ENCODE measurements around the gene ITGB7.
A peak's percentile ranks its signal among the peaks of the same experiment; 100 is the strongest.
"Not testable (repeated sequence)": the region's sequence is repeated elsewhere in the genome, so short reads cannot be mapped to it uniquely, and the experiment has no call there.

The ITGB7 gene

DNA sequence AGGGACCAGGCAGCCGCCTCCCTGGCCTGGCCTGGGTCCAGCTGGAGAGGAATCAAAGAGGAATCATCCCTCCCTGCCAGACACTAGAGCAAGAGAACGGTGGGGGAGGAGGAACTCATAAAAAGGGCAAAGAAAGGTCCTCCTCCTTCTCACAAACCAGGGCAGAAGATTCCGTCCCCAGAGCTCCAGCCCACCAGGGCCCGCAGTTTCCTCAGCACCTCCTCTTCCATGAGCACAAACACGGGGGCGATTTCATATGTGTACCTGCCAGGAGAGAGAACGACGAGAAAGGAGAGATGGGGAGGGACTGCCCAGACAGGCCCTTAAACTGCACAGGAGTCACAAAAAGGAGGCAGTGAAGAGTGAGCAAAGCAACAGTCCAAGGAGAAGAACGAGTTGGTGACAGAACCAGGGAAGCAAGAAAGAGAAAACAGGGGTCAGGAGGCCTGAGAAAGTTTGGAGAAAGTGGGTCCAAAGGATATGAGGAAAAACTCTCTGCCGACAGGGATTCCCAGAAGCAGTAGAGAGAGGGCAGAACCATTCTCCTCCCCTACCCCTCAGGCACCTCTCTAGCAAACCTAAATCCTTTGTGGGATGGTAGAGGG, 35.2 kb downstream of the ITGB7 start:
- peaks cover 62% of the 10 kb centered on the region for H3K36me3 ChIP-seq (ENCODE audit: control insufficient read depth, insufficient read depth, low read length, severe bottlenecking)
- DNase-seq (ENCODE audit: low read depth): no peak
- H3K27me3 ChIP-seq (replicated peaks; ENCODE audit: control insufficient read depth, insufficient read depth, low read length): no peaks in the 10 kb centered on the region
- peak overlapping the region; percentile 22 for H3K9ac ChIP-seq (ENCODE audit: low read length)
- H3K9me3 ChIP-seq (ENCODE audit: control insufficient read depth, low read length): no peaks in the 10 kb centered on the region
- peaks cover 40% of the 10 kb centered on the region for H3K4me1 ChIP-seq (ENCODE audit: control insufficient read depth, insufficient read depth, low read length)
- H3K4me3 ChIP-seq (ENCODE audit: low read length): no peak overlapping the region

DNA sequence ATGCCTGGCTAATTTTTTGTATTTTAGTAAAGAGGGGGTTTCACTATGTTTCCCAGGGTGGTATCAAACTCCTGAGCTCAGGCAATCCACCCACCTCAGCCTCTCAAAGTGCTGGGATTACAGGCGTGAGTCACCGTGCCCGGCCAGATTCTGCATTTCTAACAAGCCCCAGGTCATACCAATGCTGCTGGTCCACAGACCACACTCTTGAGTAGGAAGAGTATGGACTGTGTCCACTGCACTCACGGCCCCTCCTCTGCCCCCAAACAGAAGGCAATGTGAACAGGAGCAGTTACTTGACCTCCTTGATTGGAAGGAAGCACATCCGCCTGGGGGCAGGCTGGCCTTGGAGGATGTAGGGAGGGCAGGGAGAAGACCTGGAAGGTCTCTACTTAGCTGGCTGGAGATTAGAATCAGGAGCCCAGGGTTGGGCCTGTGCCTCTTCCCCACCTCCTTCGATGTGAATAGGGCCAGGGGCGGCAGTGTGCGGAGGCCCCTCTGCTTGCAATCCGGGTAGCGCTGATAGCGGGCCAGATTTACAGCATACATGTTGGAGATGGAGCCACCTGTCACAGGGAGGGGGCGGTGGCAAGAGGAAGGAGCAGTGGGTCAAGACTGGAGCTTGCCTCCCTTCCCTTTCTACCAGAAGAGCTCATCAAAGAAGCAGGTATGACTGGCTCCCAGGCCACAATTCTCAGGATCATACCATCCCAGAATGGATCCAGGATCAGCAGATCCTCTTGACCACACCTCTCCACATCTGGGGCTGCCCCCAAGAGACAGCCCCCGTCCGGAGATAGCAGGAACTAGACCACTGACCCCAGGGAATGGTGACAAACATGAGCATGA, 36.0 kb downstream of the ITGB7 start:
- H3K36me3 ChIP-seq (ENCODE audit: control insufficient read depth, insufficient read depth, low read length, severe bottlenecking): peaks cover 68% of the 10 kb centered on the region
- no peaks in the 10 kb centered on the region for H3K27me3 ChIP-seq (replicated peaks; ENCODE audit: control insufficient read depth, insufficient read depth, low read length)
- no peaks in the 10 kb centered on the region for H3K9me3 ChIP-seq (ENCODE audit: control insufficient read depth, low read length)
- no peak overlapping the region for H3K4me3 ChIP-seq (ENCODE audit: low read length)
- H3K9ac ChIP-seq (ENCODE audit: low read length): no peak overlapping the region
- no peak for DNase-seq (ENCODE audit: low read depth)
- peaks cover 40% of the 10 kb centered on the region for H3K4me1 ChIP-seq (ENCODE audit: control insufficient read depth, insufficient read depth, low read length)

DNA sequence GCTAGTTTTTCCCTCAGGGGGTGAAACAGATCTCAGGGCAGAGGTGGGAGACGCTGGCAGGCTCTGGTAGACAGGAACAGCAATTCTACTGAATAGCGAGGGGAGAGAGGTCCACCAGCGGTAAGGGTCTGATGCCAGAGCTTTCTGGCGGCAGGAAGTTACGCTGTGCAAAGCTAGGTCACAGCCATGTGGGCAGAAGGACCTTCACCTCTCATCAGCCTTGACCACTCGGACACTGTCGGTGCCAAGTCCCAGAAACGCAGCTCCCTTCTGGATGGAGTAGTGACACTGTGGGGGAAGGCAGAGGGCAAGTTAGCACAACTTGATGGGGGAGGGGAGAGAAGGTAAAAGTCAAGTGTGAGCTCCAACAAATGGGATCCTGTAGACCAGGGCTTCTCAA, 36.8 kb downstream of the ITGB7 start:
- Histone ChIP-seq H3K9me3 (ENCODE audit: control insufficient read depth, low read length) (no peaks in the 10 kb centered on the region), H3K27me3 (replicated peaks; ENCODE audit: control insufficient read depth, insufficient read depth, low read length) (no peaks in the 10 kb centered on the region), H3K9ac (ENCODE audit: low read length) (no peak overlapping the region), H3K4me3 (ENCODE audit: low read length) (no peak overlapping the region), H3K36me3 (ENCODE audit: control insufficient read depth, insufficient read depth, low read length, severe bottlenecking) (peaks cover 75% of the 10 kb centered on the region), H3K4me1 (ENCODE audit: control insufficient read depth, insufficient read depth, low read length) (peaks cover 32% of the 10 kb centered on the region)
- no peak for DNase-seq (ENCODE audit: low read depth)

DNA sequence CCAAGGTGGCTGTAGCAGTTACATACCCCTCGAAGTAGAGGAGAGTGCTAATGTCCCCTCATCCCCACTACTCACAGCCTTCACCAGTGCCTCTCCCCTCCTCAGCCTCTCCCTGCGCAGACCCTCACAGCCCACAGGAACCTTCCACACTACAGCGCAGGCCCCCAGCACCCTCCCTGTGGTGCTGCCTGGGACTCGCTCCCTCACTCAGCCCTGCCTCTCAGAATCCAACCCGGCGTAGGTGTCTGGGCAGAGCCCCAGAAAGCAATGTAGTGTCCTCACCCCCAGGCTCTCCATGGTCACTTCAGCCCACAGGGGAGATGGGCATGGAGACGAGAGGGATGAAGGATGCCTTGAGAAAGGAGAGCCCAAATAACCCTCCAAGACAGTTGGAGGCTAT, 37.4 kb downstream of the ITGB7 start:
- Histone ChIP-seq H3K9ac (ENCODE audit: low read length) (no peak overlapping the region), H3K4me1 (ENCODE audit: control insufficient read depth, insufficient read depth, low read length) (peaks cover 26% of the 10 kb centered on the region), H3K4me3 (ENCODE audit: low read length) (no peak overlapping the region), H3K9me3 (ENCODE audit: control insufficient read depth, low read length) (no peaks in the 10 kb centered on the region), H3K36me3 (ENCODE audit: control insufficient read depth, insufficient read depth, low read length, severe bottlenecking) (peaks cover 80% of the 10 kb centered on the region), H3K27me3 (replicated peaks; ENCODE audit: control insufficient read depth, insufficient read depth, low read length) (no peaks in the 10 kb centered on the region)
- no peak for DNase-seq (ENCODE audit: low read depth)

DNA sequence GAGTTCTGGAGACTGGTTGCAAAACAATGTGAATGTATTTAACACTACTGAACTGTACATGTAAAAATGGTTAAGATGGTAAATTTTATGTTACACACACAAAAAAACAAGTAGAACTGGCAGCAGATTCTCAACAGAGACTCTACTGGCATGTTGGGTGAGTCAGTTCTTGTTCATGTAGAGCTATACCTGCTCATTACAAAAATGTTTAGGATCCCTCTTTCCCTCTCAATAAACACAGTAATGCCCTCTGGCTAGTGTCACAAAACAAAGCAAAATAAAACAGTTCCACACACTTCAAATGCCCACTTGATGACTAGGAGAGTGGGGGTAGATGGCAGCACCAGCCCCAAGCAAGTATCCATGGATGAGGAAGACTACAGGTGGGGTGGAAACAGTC, 40.2 kb downstream of the ITGB7 start:
- H3K9ac ChIP-seq (ENCODE audit: low read length): no peak overlapping the region
- H3K36me3 ChIP-seq (ENCODE audit: control insufficient read depth, insufficient read depth, low read length, severe bottlenecking): peaks cover 84% of the 10 kb centered on the region
- no peaks in the 10 kb centered on the region for H3K27me3 ChIP-seq (replicated peaks; ENCODE audit: control insufficient read depth, insufficient read depth, low read length)
- no peak overlapping the region for H3K4me3 ChIP-seq (ENCODE audit: low read length)
- DNase-seq (ENCODE audit: low read depth): no peak
- H3K9me3 ChIP-seq (ENCODE audit: control insufficient read depth, low read length): no peaks in the 10 kb centered on the region
- H3K4me1 ChIP-seq (ENCODE audit: control insufficient read depth, insufficient read depth, low read length): peaks cover 3% of the 10 kb centered on the region

DNA sequence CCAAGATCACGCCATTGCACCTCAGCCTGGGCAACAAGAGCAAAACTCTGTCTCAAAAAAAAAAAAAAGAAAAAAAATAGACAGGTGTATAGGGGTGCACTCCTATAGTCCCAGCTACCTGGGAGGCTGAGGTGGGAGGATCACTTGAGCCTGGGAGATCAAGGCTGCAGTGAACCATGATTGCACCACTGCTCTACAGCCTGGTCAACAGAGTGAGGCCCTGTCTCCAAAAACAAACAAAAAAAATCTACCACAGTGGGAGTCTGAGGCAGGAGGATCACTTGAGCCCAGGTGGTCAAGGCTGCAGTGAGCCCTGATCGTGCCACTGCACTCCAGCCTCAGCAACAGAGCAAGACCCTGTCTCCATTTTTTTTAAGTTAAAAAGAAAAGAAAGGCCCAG, 44.0 kb downstream of the ITGB7 start:
- H3K4me3 ChIP-seq (ENCODE audit: low read length); H3K4me1 ChIP-seq (ENCODE audit: control insufficient read depth, insufficient read depth, low read length); DNase-seq (ENCODE audit: low read depth); H3K9ac ChIP-seq (ENCODE audit: low read length); H3K27me3 ChIP-seq (replicated peaks; ENCODE audit: control insufficient read depth, insufficient read depth, low read length); H3K9me3 ChIP-seq (ENCODE audit: control insufficient read depth, low read length): not testable (repeated sequence)
- peaks cover 89% of the 10 kb centered on the region for H3K36me3 ChIP-seq (ENCODE audit: control insufficient read depth, insufficient read depth, low read length, severe bottlenecking)

DNA sequence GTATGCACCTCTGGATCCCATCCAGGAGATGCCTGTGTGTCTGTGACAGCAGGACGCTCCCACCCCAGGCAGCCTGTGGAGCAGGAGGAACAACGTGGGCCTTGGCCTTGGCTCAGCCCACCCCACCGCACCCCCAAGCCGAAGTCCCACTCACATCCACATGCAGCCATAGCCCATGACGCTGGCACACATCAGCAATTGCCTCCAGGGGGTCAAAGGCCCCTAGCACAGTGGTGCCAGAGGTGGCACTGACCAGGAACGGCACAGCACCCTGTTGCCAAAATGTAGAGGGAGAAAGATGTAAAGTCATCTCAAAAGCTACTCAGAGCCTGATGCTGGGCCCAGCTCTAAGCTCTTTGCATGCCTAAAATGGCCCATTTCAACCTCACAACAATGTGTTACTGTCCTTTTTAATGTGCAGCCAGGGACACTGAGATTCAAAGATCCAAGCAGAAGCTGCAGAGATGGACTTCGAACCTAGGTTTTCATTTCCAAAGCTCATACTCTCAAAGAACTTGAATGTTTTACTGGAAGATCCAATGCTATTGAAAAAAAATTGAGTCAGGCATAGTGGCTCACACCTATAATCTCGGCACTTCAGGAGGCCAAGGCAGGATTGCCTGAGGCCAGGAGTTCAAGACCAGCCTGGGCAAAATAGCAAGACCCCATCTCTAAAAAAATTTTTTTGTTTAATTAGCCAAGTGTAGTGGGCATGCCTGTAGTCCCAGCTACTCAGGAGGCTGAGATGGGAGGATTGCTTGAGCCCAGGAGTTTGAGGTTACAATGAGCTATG, 45.7 kb downstream of the ITGB7 start:
- Histone ChIP-seq H3K36me3 (ENCODE audit: control insufficient read depth, insufficient read depth, low read length, severe bottlenecking) (peaks cover 89% of the 10 kb centered on the region), H3K4me3 (ENCODE audit: low read length) (no peak overlapping the region), H3K27me3 (replicated peaks; ENCODE audit: control insufficient read depth, insufficient read depth, low read length) (no peaks in the 10 kb centered on the region), H3K4me1 (ENCODE audit: control insufficient read depth, insufficient read depth, low read length) (peaks cover 10% of the 10 kb centered on the region), H3K9me3 (ENCODE audit: control insufficient read depth, low read length) (no peaks in the 10 kb centered on the region), H3K9ac (ENCODE audit: low read length) (no peak overlapping the region)
- no peak for DNase-seq (ENCODE audit: low read depth)

DNA sequence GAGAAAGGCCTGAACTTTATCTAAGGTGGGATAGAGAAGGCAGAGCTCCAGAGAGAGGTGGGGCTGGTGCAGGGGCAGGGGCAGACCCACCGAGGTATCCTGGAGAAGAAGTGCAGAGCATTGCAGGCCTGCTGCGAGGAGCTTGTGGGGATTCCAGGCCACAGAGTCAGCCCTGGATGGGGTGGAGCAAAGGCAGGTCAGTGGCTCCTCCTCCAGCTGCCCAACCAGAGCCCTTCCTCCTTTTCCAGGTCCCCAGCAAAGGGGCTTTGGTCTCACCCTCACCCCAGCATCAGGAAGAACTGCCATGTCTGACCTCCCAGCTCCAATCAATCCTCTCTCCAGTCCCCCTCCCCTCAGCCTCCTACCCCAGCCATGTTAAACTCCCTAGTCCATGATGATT, 46.4 kb downstream of the ITGB7 start:
- Histone ChIP-seq H3K36me3 (ENCODE audit: control insufficient read depth, insufficient read depth, low read length, severe bottlenecking) (peaks cover 89% of the 10 kb centered on the region), H3K9me3 (ENCODE audit: control insufficient read depth, low read length) (no peaks in the 10 kb centered on the region), H3K4me1 (ENCODE audit: control insufficient read depth, insufficient read depth, low read length) (peaks cover 10% of the 10 kb centered on the region), H3K27me3 (replicated peaks; ENCODE audit: control insufficient read depth, insufficient read depth, low read length) (no peaks in the 10 kb centered on the region), H3K9ac (ENCODE audit: low read length) (no peak overlapping the region), H3K4me3 (ENCODE audit: low read length) (no peak overlapping the region)
- no peak for DNase-seq (ENCODE audit: low read depth)

DNA sequence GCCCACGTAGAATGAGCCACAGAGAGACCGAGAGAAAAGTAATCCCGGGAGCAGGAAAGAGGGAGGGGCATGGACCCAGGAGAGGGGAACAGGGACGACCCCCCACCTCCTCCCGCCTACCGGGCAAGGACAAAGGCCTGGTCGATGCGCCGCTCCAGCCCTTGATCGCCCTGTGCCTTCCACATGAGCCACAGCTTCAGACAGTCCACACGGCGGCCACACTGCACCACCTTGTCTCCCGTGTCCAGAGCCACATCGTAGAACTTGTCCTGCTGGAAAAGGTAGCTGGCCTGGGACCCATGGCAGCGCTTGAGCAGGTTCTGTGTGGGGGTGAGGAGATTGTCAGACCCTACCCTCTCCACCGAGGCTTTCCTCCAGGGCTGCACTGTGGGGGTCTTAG, 47.1 kb downstream of the ITGB7 start:
- peaks cover 87% of the 10 kb centered on the region for H3K36me3 ChIP-seq (ENCODE audit: control insufficient read depth, insufficient read depth, low read length, severe bottlenecking)
- no peak overlapping the region for H3K4me3 ChIP-seq (ENCODE audit: low read length)
- peak overlapping the region; percentile 28 for H3K9ac ChIP-seq (ENCODE audit: low read length)
- no peaks in the 10 kb centered on the region for H3K27me3 ChIP-seq (replicated peaks; ENCODE audit: control insufficient read depth, insufficient read depth, low read length)
- H3K4me1 ChIP-seq (ENCODE audit: control insufficient read depth, insufficient read depth, low read length): peaks cover 10% of the 10 kb centered on the region
- no peak for DNase-seq (ENCODE audit: low read depth)
- H3K9me3 ChIP-seq (ENCODE audit: control insufficient read depth, low read length): no peaks in the 10 kb centered on the region

DNA sequence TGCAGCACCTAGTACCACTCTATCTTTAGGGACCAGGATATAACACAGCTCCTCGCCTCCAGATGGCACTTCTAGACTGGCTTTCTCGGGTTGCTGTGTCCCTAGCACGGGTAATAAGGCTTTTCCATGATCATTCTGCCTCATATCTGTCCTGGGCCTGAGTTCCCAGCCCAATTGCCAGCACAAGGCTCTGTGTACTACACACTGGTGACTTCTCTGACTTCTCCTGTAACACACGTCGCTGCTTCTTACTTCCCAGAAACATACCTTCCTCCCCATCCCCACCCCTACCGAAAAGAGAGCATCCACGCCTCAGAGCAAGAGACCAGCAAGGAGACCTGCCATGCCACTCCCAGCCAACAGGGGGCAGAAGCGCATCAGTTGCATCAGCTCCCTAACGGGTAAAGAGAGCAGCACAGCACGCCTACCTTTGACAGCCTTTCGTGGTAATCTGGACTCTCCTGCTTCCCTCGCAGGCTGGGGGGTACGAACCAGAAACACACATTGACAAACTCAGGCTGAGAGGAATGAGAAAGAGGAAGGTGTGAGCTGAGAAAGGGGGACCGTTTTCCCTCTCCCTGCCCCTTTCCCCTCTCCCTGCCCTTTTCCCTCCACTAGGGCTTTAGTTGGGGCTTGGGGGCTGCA, 47.7 kb downstream of the ITGB7 start:
- Histone ChIP-seq H3K9ac (ENCODE audit: low read length) (peak overlapping the region; percentile 28), H3K4me1 (ENCODE audit: control insufficient read depth, insufficient read depth, low read length) (peaks cover 10% of the 10 kb centered on the region), H3K36me3 (ENCODE audit: control insufficient read depth, insufficient read depth, low read length, severe bottlenecking) (peaks cover 84% of the 10 kb centered on the region), H3K9me3 (ENCODE audit: control insufficient read depth, low read length) (no peaks in the 10 kb centered on the region), H3K4me3 (ENCODE audit: low read length) (no peak overlapping the region), H3K27me3 (replicated peaks; ENCODE audit: control insufficient read depth, insufficient read depth, low read length) (no peaks in the 10 kb centered on the region)
- DNase-seq (ENCODE audit: low read depth): peak; percentile 85

DNA sequence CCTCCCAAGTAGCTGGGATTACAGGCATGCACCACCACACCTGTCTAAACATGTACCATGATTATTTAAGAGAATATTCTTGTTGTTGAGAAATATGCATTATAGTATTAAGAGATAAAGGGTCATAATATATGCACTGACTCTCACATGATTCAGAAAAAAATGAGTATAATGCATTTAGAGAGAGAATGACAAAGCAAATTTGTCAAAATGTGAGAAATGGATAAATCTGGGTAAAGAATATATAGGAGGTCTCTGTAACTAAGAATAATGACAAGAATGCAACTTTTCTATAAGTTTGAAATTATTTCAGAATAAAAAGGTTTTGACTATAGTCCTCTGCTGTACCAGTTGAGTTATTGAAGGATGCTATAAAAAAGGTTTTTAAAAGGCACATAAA, 54.7 kb downstream of the ITGB7 start:
- no peaks in the 10 kb centered on the region for H3K9me3 ChIP-seq (ENCODE audit: control insufficient read depth, low read length)
- peaks cover 27% of the 10 kb centered on the region for H3K36me3 ChIP-seq (ENCODE audit: control insufficient read depth, insufficient read depth, low read length, severe bottlenecking)
- H3K4me3 ChIP-seq (ENCODE audit: low read length): no peak overlapping the region
- H3K4me1 ChIP-seq (ENCODE audit: control insufficient read depth, insufficient read depth, low read length): no peaks in the 10 kb centered on the region
- H3K27me3 ChIP-seq (replicated peaks; ENCODE audit: control insufficient read depth, insufficient read depth, low read length): no peaks in the 10 kb centered on the region
- no peak overlapping the region for H3K9ac ChIP-seq (ENCODE audit: low read length)
- DNase-seq (ENCODE audit: low read depth): no peak

All from adipocyte (in vitro differentiated cells).